Measurements from ENCODE around the gene ZFAND6.

GRCh38 chr15:80151148-80151547 is 91.7 kb downstream of the ZFAND6 start:
- TF ChIP-seq POLR2AphosphoS5 (IDR thresholded peaks at IDR 0.05; ENCODE audit: low read length) (no peak), CTCF (IDR thresholded peaks at IDR 0.05 in 2 of 3, conservative IDR thresholded peaks at IDR 0.05 in 1 of 3; ENCODE audit: control insufficient read depth in 2 of 3, extremely low read depth in 1 of 3, insufficient read depth in 1 of 3, low read depth in 3 of 3, low read length in 3 of 3) (no peak), JUNB (IDR thresholded peaks at IDR 0.05) (no peak), MYB (IDR thresholded peaks at IDR 0.05; ENCODE audit: borderline replicate concordance, low read depth, low read length) (no peak), EZH2 (IDR thresholded peaks at IDR 0.05; ENCODE audit: borderline replicate concordance, control insufficient read depth, low read depth, low read length) (no peak), JUND (IDR thresholded peaks at IDR 0.05; ENCODE audit: low read depth, low read length) (no peak), EP300 (IDR thresholded peaks at IDR 0.05; ENCODE audit: borderline replicate concordance in 1 of 2, control insufficient read depth in 1 of 2, low read depth in 2 of 2, low read length in 2 of 2) (no peak), YY1 (IDR thresholded peaks at IDR 0.05; ENCODE audit: low read depth, low read length) (no peak), TCF7 (IDR thresholded peaks at IDR 0.05; ENCODE audit: borderline replicate concordance) (no peak), SMAD1 (IDR thresholded peaks at IDR 0.05; ENCODE audit: low read depth, partially characterized antibody) (no peak)

Data from GM12878 (cell line).